GM18502 (cell line): ENCODE results near the gene ADAR.
A peak's percentile ranks its signal among the peaks of the same experiment; 100 is the strongest.
"Not testable (repeated sequence)": the region's sequence is repeated elsewhere in the genome, so short reads cannot be mapped to it uniquely, and the experiment has no call there.

Source experiments
- ATAC-seq: cut with Tn5 transposase; IDR thresholded peaks from one replicate; pipeline ENCODE4 v1.9.1; 2021; ENCODE audit warnings: mild to moderate bottlenecking; ENCODE audit not compliant: unreplicated experiment, poor library complexity

The ADAR gene, protein sequence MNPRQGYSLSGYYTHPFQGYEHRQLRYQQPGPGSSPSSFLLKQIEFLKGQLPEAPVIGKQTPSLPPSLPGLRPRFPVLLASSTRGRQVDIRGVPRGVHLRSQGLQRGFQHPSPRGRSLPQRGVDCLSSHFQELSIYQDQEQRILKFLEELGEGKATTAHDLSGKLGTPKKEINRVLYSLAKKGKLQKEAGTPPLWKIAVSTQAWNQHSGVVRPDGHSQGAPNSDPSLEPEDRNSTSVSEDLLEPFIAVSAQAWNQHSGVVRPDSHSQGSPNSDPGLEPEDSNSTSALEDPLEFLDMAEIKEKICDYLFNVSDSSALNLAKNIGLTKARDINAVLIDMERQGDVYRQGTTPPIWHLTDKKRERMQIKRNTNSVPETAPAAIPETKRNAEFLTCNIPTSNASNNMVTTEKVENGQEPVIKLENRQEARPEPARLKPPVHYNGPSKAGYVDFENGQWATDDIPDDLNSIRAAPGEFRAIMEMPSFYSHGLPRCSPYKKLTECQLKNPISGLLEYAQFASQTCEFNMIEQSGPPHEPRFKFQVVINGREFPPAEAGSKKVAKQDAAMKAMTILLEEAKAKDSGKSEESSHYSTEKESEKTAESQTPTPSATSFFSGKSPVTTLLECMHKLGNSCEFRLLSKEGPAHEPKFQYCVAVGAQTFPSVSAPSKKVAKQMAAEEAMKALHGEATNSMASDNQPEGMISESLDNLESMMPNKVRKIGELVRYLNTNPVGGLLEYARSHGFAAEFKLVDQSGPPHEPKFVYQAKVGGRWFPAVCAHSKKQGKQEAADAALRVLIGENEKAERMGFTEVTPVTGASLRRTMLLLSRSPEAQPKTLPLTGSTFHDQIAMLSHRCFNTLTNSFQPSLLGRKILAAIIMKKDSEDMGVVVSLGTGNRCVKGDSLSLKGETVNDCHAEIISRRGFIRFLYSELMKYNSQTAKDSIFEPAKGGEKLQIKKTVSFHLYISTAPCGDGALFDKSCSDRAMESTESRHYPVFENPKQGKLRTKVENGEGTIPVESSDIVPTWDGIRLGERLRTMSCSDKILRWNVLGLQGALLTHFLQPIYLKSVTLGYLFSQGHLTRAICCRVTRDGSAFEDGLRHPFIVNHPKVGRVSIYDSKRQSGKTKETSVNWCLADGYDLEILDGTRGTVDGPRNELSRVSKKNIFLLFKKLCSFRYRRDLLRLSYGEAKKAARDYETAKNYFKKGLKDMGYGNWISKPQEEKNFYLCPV

GRCh38 chr1:154607609-154608396 lies at the start of gene ADAR:
Gene ADAR (minus strand): TSS chr1:154608186. CDS start chr1:154608006, 180 bp downstream.
- ATAC-seq: peak; percentile 56

- no peak for ATAC-seq
Measured at GRCh38 chr1:154657556-154657955, 49.6 kb upstream of the ADAR start.

- ATAC-seq: no peak
Measured at GRCh38 chr1:154652893-154653292, 44.9 kb upstream of the ADAR start.

DNA sequence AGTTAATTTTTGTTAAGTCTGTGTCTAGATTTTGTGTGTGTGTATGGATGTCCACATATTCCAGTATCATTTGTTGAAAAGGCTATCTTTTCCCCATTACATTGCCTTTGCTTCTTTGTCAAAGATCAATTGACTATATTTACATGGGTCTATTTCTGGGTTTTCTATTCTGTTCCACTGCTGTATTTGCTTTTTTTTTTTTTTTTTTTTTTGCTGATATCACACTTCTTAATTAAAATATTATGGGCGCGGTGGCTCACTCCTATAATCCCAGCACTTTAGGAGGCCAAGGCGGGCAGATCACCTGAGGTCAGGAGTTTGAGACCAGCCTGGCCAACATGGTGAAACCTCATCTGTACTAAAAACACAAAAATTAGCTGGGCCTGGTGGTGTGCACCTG lies 36.7 kb upstream of the ADAR start:
- not testable (repeated sequence) for ATAC-seq

DNA sequence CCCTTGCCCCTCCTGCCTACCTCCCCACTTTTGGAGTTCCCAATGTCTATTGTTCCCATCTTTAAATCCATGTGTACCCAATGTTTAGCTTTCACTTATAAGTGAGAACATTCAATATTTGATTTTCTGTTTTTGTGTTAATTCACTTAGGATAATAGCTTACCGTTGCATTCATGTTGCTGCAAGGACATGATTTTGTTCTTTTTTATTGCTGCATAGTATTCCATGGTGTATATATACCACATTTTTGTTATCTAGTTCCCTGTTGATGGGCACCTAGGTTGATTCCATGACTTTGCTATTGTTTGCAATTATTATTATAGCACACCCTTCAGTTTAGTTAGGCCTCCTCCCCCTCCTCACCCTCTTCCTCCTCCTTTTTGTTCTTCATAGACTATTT lies 33.5 kb upstream of the ADAR start:
- ATAC-seq: no peak

DNA sequence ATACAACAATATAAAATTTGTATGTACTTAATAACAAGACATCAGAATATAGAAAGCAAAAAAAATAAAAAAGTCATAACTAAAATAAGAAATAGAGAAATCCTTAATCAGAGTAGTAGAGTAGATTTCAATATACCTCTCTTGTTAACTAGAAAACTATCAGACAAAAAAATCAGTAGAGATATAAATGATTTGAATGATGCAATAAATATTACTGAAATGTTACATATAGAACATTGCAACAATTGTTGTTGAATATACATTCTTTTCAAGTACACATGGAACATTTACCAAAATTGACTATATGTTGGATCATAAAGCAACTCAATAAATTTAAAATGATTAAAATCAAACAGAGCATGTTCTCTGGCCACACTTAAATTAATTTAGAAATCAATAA lies 31.9 kb upstream of the ADAR start:
- ATAC-seq: no peak

GRCh38 chr1:154635171-154635570 lies 27.2 kb upstream of the ADAR start:
- ATAC-seq: no peak

DNA sequence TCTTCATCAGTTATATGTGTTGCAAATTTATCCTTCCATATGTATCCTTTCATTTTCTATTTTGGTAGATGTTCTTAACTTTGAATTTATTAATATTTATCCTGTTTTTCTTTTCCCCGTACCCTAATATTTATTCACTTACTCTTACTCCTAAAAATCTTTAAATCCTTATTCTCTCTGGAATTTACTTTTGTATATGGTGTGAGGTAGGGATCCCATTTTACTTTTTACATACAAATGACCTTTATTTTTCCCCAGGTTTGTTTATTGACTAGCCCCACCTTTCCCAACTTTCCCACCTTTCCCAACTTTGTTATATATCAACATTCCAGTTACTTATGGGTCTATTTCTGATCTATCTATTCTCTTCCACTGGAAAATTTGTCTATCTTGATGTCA lies 21.7 kb upstream of the ADAR start:
- ATAC-seq: no peak

DNA sequence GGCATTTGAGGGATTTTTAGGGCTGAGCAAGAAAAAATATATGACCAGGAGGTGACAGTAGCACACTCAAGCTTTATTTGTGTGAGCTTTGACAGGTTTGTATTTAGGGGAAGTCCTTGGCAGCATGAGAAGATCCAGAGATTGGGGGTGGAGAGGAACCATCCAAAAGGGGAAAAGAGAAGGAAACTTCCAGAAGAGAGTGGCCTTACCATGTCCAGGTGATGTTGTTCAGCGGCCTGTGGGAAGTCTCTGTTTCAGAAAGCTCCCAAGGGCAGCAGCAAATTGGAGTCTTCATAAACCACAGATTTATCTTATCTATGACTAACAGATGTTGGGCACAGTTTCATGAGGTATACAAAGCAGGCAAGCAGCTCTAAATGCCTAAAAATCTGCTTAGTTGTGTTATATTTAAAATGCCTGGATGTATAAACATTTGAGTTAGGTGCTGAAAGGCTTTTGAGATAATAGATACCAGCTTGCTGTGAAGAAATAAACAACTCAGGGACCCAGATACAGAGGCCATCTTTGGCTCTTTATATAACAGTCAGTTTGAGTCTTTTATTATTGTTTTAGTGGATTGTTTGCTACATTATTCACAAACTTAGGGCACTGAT lies 21.2 kb upstream of the ADAR start:
- ATAC-seq: no peak

- peak; percentile 24 for ATAC-seq
Measured at GRCh38 chr1:154628121-154628405, 20.1 kb upstream of the ADAR start.

DNA sequence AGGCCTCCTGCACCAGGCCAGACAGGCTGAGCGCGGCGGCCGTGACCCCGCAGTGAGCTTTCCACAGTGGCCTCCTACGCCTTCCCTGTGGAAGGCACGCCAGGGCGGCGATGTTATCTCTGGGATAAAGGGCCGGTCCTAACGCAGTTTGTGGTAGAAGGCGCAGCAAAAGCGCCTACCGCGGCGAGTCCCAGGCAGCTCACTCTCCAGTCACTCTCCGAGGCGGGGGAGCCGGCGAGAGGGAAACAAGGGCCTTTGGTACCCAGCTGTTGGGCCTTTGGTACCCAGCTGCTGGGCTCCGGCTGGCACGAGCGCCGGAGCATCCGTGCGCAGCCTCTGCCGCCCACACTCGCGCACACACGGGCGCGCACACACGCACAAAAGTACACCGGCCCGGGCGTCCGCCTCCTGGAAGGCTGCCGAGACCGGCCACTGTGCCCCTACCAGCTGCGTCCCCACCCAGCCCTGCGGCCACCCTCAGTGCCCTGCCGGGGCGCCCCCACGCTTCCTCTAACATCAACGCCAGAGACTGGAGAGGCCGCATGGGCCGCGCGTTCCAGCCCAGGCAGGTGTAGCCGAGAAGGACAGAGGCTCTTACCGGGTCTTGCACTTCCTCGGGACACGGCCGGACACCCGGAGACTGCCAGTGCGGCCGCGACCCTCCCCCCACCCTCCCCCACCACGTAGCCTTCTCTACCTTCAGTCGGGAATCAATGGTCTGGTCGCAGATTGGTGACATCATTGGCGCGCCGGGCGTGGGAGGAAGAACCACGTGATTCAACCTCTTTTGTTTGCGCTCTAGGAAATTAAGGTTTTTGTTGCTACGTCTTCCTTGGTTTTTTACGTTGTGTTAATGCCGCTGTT lies 19.5 kb upstream of the ADAR start:
- peak; percentile 62 for ATAC-seq

DNA sequence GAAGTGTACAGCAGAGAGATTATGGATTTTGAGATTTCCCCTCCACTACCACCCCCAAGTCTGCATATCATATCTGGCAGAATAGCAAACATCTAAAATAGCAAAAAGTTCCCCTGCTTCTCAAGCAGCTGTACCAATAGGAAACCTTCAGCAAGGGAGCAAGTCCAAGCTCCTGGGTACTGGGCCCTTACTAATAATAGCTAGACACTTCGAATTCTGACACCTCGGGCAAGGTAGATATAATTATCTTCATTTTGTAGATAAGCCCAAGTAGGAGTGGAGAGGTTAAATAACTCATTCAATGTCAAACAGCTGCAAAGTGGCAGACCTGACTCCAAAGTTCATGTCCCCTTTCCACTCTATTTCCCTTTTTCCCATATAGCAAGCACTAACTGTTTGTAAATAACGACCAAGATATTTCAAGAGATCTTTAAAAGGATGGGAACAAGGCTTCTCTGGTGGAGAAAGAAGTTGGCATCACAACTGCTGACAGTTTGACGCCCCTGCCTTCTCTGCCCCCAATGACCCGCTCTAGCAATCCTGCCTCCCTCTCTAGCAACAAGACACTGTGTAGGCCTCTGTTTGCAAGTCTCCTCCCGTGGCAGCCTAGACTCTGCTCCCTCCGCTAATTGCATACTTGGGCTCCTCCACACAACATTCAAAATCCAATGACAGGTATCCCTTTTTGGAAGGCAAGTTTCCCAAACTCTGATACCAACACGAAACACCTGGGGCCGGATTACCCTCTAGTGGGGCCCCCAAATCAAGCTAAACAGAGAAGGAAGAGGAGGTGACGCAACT lies 18.7 kb upstream of the ADAR start:
- ATAC-seq: peak; percentile 16

- no peak for ATAC-seq
Measured at GRCh38 chr1:154624746-154625643, 17.0 kb upstream of the ADAR start.

- ATAC-seq: no peak
Measured at GRCh38 chr1:154623358-154623757, 15.4 kb upstream of the ADAR start.

DNA sequence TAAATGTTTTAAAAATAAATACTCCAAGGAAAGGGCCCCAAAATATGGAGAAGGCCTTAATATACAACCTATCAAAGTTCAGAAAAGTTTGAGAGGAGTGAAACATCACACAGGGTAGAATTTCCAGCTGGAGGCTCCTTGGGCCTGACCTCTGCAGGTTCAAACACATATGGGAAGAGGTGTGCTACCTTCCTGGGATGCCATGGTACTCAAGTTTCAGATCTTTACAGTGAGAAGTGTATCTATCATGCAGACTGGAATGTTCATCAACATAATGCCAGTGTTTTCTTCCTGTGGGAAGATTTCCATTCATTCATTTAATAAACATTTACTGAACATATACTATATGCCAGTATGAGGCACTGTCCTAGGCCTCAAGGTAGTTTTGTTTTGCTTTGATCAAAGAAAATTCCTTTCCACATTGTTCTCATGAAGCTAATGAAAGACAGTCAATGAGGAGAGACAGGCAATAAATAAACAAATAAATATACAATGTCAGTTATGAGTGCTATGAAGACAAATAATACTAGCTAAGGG lies 14.6 kb upstream of the ADAR start:
- no peak for ATAC-seq

- ATAC-seq: no peak
Measured at GRCh38 chr1:154621875-154622274, 13.9 kb upstream of the ADAR start.

GRCh38 chr1:154620751-154621150 lies 12.8 kb upstream of the ADAR start:
- ATAC-seq: no peak
